GM23338 (cell line): ENCODE measurements around the gene OPTC. TPM values are rescaled to one million over a fixed set of nuclear protein-coding genes. Genes with fewer than 3 reads are reported as not detected.

Experiments used
- ATAC-seq: fragments of 200-7000 bp; cut with Tn5 transposase; 3 replicates; pipeline ENCODE4 v1.9.1; 2020
- DNase-seq: peaks from one replicate; pipeline ENCODE4 v3.0.0-alpha.2; 2015; ENCODE audit warnings: low spot score
- H2AFZ ChIP-seq: fragments of 200-600 bp; sonication (generic); 2 replicates; pipeline ENCODE4 v1.8.0; 2016; ENCODE audit warnings: antibody characterized with exemption, mild to moderate bottlenecking, moderate library complexity
- H3F3A ChIP-seq: fragments of 200-600 bp; sonication (generic); replicated peaks from 2 replicates; pipeline ENCODE4 v1.8.0; 2017; ENCODE audit warnings: antibody characterized with exemption, mixed run types, low read depth
- H3K27ac ChIP-seq: fragments of 200-600 bp; sonication (generic); 2 replicates; pipeline ENCODE4 v1.6.1; 2016; ENCODE audit warnings: low read depth
- H3K27me3 ChIP-seq: fragments of 200-600 bp; sonication (generic); 2 replicates; pipeline ENCODE4 v1.8.0; 2016; ENCODE audit warnings: mild to moderate bottlenecking, mixed run types, moderate library complexity; ENCODE audit not compliant: insufficient read depth
- H3K36me3 ChIP-seq: fragments of 200-600 bp; sonication (generic); 2 replicates; pipeline ENCODE4 v1.8.0; 2016; ENCODE audit warnings: mild to moderate bottlenecking; ENCODE audit not compliant: insufficient read depth
- H3K4me1 ChIP-seq: fragments of 200-600 bp; sonication (generic); 2 replicates; pipeline ENCODE4 v1.8.0; 2016; ENCODE audit warnings: mild to moderate bottlenecking, moderate library complexity; ENCODE audit not compliant: insufficient read depth
- H3K4me2 ChIP-seq: fragments of 200-600 bp; sonication (generic); 2 replicates; pipeline ENCODE4 v1.7.1; 2017; ENCODE audit warnings: mixed run types
- H3K4me3 ChIP-seq: fragments of 200-600 bp; sonication (generic); 2 replicates; pipeline ENCODE4 v1.6.1; 2016; ENCODE audit warnings: mixed run types
- H3K79me2 ChIP-seq: fragments of 200-600 bp; sonication (generic); replicated peaks from 2 replicates; pipeline ENCODE4 v1.8.0; 2017; ENCODE audit warnings: mild to moderate bottlenecking; ENCODE audit not compliant: insufficient read depth
- H3K9me2 ChIP-seq: fragments of 200-600 bp; sonication (generic); 2 replicates; pipeline ENCODE4 v1.8.0; 2017; ENCODE audit not compliant: insufficient read depth
- H4K20me1 ChIP-seq: fragments of 200-600 bp; sonication (generic); replicated peaks from 2 replicates; pipeline ENCODE4 v1.8.0; 2017; ENCODE audit warnings: mild to moderate bottlenecking; ENCODE audit not compliant: insufficient read depth
- H3K27ac Mint-ChIP-seq: 2 replicates; pipeline ENCODE4 v1.8.0; 2020; ENCODE audit warnings: inconsistent platforms, mild to moderate bottlenecking, moderate library complexity, mixed read lengths
- H3K27me3 Mint-ChIP-seq: 3 replicates; pipeline ENCODE4 v1.8.0; 2022; ENCODE audit warnings: low read depth, mild to moderate bottlenecking, moderate library complexity, mixed read lengths, inconsistent platforms; ENCODE audit not compliant: insufficient read depth, poor library complexity
- H3K36me3 Mint-ChIP-seq: 3 replicates; pipeline ENCODE4 v1.8.0; 2021; ENCODE audit warnings: low read depth, mild to moderate bottlenecking, inconsistent platforms, moderate library complexity, mixed read lengths
- H3K4me1 Mint-ChIP-seq: 3 replicates; pipeline ENCODE4 v1.8.0; 2020; ENCODE audit warnings: mild to moderate bottlenecking, inconsistent platforms, mixed read lengths
- H3K4me3 Mint-ChIP-seq: 3 replicates; pipeline ENCODE4 v1.8.0; 2021; ENCODE audit warnings: moderate library complexity, mild to moderate bottlenecking, inconsistent platforms, mixed read lengths
- H3K9me3 Mint-ChIP-seq: 3 replicates; pipeline ENCODE4 v1.8.0; 2020; ENCODE audit warnings: moderate library complexity, mild to moderate bottlenecking, inconsistent platforms, mixed read lengths
- CREB1 ChIP-seq: fragments of 250-450 bp; sonication (Bioruptor Pico); IDR thresholded peaks from 2 replicates; pipeline ENCODE4 v1.5.0; 2020; ENCODE audit warnings: low read depth, mild to moderate bottlenecking, moderate library complexity
- EZH2 ChIP-seq: fragments of 200-600 bp; sonication (generic); IDR thresholded peaks from one replicate; pipeline ENCODE4 v1.8.0; 2017; ENCODE audit warnings: antibody characterized with exemption, mild to moderate bottlenecking, low read depth; ENCODE audit not compliant: unreplicated experiment
- JUNB ChIP-seq: IDR thresholded peaks from one replicate; pipeline ENCODE4 v1.6.1; 2016; ENCODE audit warnings: antibody characterized with exemption; ENCODE audit not compliant: unreplicated experiment
- NANOG ChIP-seq: IDR thresholded peaks from 2 replicates; pipeline ENCODE4 v1.6.1; 2016; ENCODE audit warnings: antibody characterized with exemption, borderline replicate concordance
- STAT1 ChIP-seq: IDR thresholded peaks from one replicate; pipeline ENCODE4 v1.6.1; 2016; ENCODE audit warnings: antibody characterized with exemption; ENCODE audit not compliant: unreplicated experiment
- ZNF114 ChIP-seq: fragments of 250-450 bp; sonication (Bioruptor Pico); IDR thresholded peaks from 2 replicates; pipeline ENCODE4 v1.5.0; 2020; ENCODE audit warnings: mild to moderate bottlenecking, moderate library complexity
- ZNF331 ChIP-seq: fragments of 250-450 bp; sonication (Bioruptor Pico); IDR thresholded peaks from 2 replicates; pipeline ENCODE4 v1.5.0; 2020; ENCODE audit warnings: low read depth, mild to moderate bottlenecking, moderate library complexity
- ZNF462 ChIP-seq: fragments of 250-450 bp; sonication (Bioruptor Pico); IDR thresholded peaks from 2 replicates; pipeline ENCODE4 v1.5.0; 2020; ENCODE audit warnings: mild to moderate bottlenecking, moderate library complexity
- polyA plus RNA-seq: library from polyadenylated mRNA; unstranded; fragments of >200 nt; fragmentation: Nextera tagmentation; extraction: Ambion mirVana; gene quantifications from 2 replicates; pipeline ENCODE4 v1.2.1, GENCODE V29; 2016
- total RNA-seq: library from RNA; depleted of rRNA; stranded (reverse); fragments of >200 nt; shearing (Covaris generic); gene quantifications from 2 replicates; pipeline ENCODE4 v1.2.3, GENCODE V29; 2014
- TF ChIP-seq, protein P1 (sequence below), 2 experiments: fragments of 200-600 bp in 1 of 2; sonication (generic) in 1 of 2; conservative IDR thresholded peaks; 2 replicates each; pipeline versions ENCODE4 v1.5.1 to v1.6.1; 2016 to 2017; ENCODE audit warnings: antibody characterized with exemption in 2 of 2, low read depth in 2 of 2, mild to moderate bottlenecking in 2 of 2, moderate library complexity in 1 of 2

The OPTC gene
- total and polyA plus RNA-seq, 2 experiments from 2014 or later, result 0.50 to 1.0 TPM

DNA sequence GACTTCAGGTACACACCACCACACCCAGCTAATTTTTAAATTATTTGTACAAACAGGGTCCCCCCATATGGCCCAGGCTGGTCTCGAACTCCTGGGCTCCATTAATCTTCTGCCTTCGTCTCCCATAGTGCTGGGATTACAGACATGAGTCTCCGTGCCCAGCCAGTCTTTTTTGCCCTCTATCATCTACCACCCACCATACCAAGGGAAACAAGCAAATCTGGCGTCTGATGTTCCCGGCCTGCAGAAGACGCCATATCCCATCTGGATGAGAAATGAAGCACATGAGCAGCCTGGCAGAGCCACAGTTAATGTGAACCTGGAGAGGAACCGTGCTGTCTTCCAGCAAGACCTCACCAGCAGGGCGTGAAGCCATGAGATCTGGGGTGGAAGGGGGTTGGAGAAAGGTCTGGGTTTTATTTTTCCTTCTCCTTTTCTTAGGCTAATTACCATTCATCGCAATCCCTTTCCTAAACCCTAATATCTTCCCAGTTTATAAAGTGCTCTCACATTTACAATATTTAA is 20.1 kb upstream of the OPTC start:
- no peak overlapping the region for H3K27ac ChIP-seq
- no peaks in the 10 kb centered on the region for H3K36me3 ChIP-seq
- H3K4me2 ChIP-seq, result no peak overlapping the region
- no peaks in the 10 kb centered on the region for H3K36me3 Mint-ChIP-seq
- ATAC-seq (no peak), DNase-seq (no peak)
- H3K4me3 Mint-ChIP-seq, result no peak overlapping the region
- no peaks in the 10 kb centered on the region for H3K79me2 ChIP-seq
- no peaks in the 10 kb centered on the region for H3K9me2 ChIP-seq
- TF ChIP-seq NANOG (no peak), ZNF331 (CRISPR knock-in tag) (no peak), STAT1 (no peak), ZNF462 (CRISPR knock-in tag) (no peak), EZH2 (no peak), JUNB (no peak), CREB1 (CRISPR knock-in tag) (no peak), ZNF114 (CRISPR knock-in tag) (no peak)
- TF ChIP-seq, protein P1, sequence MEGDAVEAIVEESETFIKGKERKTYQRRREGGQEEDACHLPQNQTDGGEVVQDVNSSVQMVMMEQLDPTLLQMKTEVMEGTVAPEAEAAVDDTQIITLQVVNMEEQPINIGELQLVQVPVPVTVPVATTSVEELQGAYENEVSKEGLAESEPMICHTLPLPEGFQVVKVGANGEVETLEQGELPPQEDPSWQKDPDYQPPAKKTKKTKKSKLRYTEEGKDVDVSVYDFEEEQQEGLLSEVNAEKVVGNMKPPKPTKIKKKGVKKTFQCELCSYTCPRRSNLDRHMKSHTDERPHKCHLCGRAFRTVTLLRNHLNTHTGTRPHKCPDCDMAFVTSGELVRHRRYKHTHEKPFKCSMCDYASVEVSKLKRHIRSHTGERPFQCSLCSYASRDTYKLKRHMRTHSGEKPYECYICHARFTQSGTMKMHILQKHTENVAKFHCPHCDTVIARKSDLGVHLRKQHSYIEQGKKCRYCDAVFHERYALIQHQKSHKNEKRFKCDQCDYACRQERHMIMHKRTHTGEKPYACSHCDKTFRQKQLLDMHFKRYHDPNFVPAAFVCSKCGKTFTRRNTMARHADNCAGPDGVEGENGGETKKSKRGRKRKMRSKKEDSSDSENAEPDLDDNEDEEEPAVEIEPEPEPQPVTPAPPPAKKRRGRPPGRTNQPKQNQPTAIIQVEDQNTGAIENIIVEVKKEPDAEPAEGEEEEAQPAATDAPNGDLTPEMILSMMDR (conservative IDR thresholded peaks at IDR 0.05; ENCODE audit: low read depth in 2 of 2), result no peak
- H3K27me3 ChIP-seq, result no peaks in the 10 kb centered on the region
- H3K4me3 ChIP-seq, result no peak overlapping the region
- H3K4me1 ChIP-seq, result peaks cover 6% of the 10 kb centered on the region; the same call in 1 of the 2 replicates
- no peak overlapping the region for H3K27ac Mint-ChIP-seq
- peaks cover 22% of the 10 kb centered on the region for H3K4me1 Mint-ChIP-seq
- H3K27me3 Mint-ChIP-seq, result peaks cover 3% of the 10 kb centered on the region
- H2AFZ ChIP-seq, result no peak overlapping the region
- H4K20me1 ChIP-seq, result no peaks in the 10 kb centered on the region
- no peaks in the 10 kb centered on the region for H3K9me3 Mint-ChIP-seq
- H3F3A ChIP-seq, result no peaks in the 10 kb centered on the region
